Measurements from ENCODE around the gene MRM3.

The MRM3 gene

GRCh38 chr17:795276-795675 is 13.1 kb downstream of the MRM3 start:
- ChIA-PET POLR2A (no interaction called here), CTCF (interaction anchor here (0.6 to 3.7 kb wide), 10 partner anchors 10 to 383 kb away, joined by 3 to 50 read pairs (median 5); partner anchors contain the start of genes NXN and TIMM22)
- TF ChIP-seq, protein P1, sequence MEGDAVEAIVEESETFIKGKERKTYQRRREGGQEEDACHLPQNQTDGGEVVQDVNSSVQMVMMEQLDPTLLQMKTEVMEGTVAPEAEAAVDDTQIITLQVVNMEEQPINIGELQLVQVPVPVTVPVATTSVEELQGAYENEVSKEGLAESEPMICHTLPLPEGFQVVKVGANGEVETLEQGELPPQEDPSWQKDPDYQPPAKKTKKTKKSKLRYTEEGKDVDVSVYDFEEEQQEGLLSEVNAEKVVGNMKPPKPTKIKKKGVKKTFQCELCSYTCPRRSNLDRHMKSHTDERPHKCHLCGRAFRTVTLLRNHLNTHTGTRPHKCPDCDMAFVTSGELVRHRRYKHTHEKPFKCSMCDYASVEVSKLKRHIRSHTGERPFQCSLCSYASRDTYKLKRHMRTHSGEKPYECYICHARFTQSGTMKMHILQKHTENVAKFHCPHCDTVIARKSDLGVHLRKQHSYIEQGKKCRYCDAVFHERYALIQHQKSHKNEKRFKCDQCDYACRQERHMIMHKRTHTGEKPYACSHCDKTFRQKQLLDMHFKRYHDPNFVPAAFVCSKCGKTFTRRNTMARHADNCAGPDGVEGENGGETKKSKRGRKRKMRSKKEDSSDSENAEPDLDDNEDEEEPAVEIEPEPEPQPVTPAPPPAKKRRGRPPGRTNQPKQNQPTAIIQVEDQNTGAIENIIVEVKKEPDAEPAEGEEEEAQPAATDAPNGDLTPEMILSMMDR (IDR thresholded peaks at IDR 0.05; ENCODE audit: control extremely low read depth, extremely low read depth, low read depth, missing control alignments): no peak
- DNase-seq (ENCODE audit: extremely low spot score): no peak

DNA sequence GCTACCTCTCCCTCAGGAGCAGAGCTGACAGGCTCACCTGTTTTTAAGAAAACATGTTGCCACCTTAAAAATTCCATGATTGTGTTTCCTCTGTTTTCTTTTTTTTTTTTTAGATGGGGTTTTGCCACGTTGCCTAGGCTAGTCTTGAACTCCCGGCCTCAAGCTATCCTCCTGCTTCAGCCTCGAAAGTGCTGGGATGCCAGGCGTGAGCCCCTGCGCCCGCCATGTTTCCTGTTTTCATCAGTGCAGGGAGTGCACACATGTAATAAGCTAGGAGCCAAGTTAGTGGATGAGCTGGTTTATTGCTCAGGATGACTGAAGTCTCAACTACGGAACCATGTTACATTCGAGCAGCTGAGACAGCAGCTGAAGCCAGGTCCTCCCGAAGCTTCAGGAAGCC is 13.6 kb downstream of the MRM3 start:
- TF ChIP-seq, protein P1 (IDR thresholded peaks at IDR 0.05; ENCODE audit: control extremely low read depth, extremely low read depth, low read depth, missing control alignments): no peak
- DNase-seq (ENCODE audit: extremely low spot score): no peak
- POLR2A ChIA-PET: no interaction called here
- CTCF ChIA-PET: interaction anchor here (0.6 to 3.7 kb wide), 8 partner anchors 11 to 383 kb away, joined by 3 to 50 read pairs (median 5); partner anchors contain the start of genes NXN and TIMM22

- TF ChIP-seq, protein P1 (IDR thresholded peaks at IDR 0.05; ENCODE audit: control extremely low read depth, extremely low read depth, low read depth, missing control alignments): no peak
- no peak for DNase-seq (ENCODE audit: extremely low spot score)
- ChIA-PET CTCF (interaction anchor here (2.4 to 3.7 kb wide), 2 partner anchors 185 to 204 kb away, joined by 9 to 50 read pairs; partner anchors contain the start of gene NXN), POLR2A (no interaction called here)
Measured at GRCh38 chr17:796609-797008, 14.5 kb downstream of the MRM3 start.

- ChIA-PET POLR2A (no interaction called here), CTCF (interaction anchor here (2.4 to 3.7 kb wide), 2 partner anchors 184 to 203 kb away, joined by 9 to 50 read pairs; partner anchors contain the start of gene NXN)
- TF ChIP-seq, protein P1 (IDR thresholded peaks at IDR 0.05; ENCODE audit: control extremely low read depth, extremely low read depth, low read depth, missing control alignments): no peak
Measured at GRCh38 chr17:797236-797840, 15.2 kb downstream of the MRM3 start.

DNA sequence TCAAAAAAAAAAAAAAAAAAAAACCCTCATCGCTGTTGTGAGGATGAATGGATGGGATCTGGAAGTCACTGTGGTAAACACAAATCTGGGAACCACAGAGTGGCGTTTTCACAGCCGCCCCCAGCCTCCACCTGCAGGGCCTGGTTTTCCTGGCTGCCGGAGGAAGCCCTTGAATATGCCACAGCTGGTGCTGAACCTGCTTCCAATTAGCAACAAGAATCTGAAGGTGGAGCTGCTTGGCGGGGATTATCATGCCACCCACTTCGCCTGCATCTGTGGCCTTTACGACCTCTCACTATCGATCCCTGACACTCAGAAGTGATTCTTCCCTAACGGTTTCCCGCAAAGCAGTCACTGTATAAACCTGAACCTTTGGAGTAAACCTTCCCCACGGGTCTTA is 16.1 kb downstream of the MRM3 start:
- CTCF ChIA-PET: interaction anchor here (1.9 kb wide), 1 partner anchor 183 kb away, joined by 7 read pairs; no protein-coding TSS in a partner anchor
- POLR2A ChIA-PET: interaction anchor here (0.7 kb wide), 1 partner anchor 181 kb away, joined by 3 read pairs; the partner anchor contains the start of gene NXN
- TF ChIP-seq, protein P1 (IDR thresholded peaks at IDR 0.05; ENCODE audit: control extremely low read depth, extremely low read depth, low read depth, missing control alignments): no peak
- DNase-seq (ENCODE audit: extremely low spot score): no peak

More at GRCh38 chr17:797236-797840, 15.2 kb downstream of the MRM3 start:
- no peak for DNase-seq (ENCODE audit: extremely low spot score)

DNA sequence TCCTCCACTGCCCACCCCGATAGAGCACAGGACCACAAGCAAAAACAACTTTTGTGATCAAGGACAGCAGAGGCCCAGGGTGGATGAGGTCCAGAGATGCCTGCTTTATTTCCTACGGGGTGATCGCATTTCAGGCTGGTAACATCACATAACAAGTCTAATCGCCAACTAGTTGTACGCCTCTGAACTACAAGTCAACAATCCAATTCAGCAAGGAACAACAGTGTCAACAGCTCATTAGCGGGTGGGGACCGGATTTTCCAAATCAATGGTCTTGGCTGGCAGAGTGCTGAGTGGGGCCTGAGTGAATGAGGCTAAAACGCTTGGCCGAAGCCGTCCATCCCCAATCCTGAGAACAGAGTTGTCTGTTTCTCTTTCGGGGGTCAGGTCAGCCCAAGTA is 17.1 kb downstream of the MRM3 start:
- TF ChIP-seq, protein P1 (IDR thresholded peaks at IDR 0.05; ENCODE audit: control extremely low read depth, extremely low read depth, low read depth, missing control alignments): no peak
- POLR2A ChIA-PET: no interaction called here
- CTCF ChIA-PET: interaction anchor here (1.9 kb wide), 1 partner anchor 182 kb away, joined by 7 read pairs; no protein-coding TSS in a partner anchor
- DNase-seq (ENCODE audit: extremely low spot score): no peak
